Measurements from ENCODE around the gene CIC. TPM values are rescaled to one million over a fixed set of nuclear protein-coding genes. Genes with fewer than 3 reads are reported as not detected.

CIC gene
- total RNA-seq, 2 experiments from 2014 or later: 114 to 119 TPM

- Mint-ChIP-seq H3K4me1 (ENCODE audit: low read depth) (peaks cover 41% of the 10 kb centered on the region), H3K27me3 (no peaks in the 10 kb centered on the region), H3K9me3 (no peaks in the 10 kb centered on the region), H3K27ac (peak overlapping the region; percentile 57), H3K36me3 (ENCODE audit: low read depth) (peaks cover 25% of the 10 kb centered on the region), H3K4me3 (peak overlapping the region; percentile 11)
- H3K4me3 ChIP-seq (ENCODE audit: low read length): no peak overlapping the region
- peaks cover 35% of the 10 kb centered on the region for H3K36me3 ChIP-seq (ENCODE audit: insufficient read depth, low read length)
- ATAC-seq (ENCODE audit: poor library complexity) (no peak), DNase-seq (peak in 2 of 14 experiments; percentile 2 to 34)
- H3K27ac ChIP-seq (ENCODE audit: low read depth in 1 of 2, low read length in 2 of 2): no peak overlapping the region
- CTCF ChIA-PET: no interaction called here
- H3K9me3 ChIP-seq (ENCODE audit: control insufficient read depth in 1 of 2, insufficient read depth in 1 of 2, low read length in 2 of 2): no peaks in the 10 kb centered on the region
- no peaks in the 10 kb centered on the region for H3K27me3 ChIP-seq (ENCODE audit: control insufficient read depth in 1 of 2, insufficient read depth in 2 of 2, low read length in 2 of 2)
- intact Hi-C loops (cut with DNase I, micrococcal nuclease): no loop called here
- POLR2A ChIA-PET: no interaction called here
- peaks cover 78% of the 10 kb centered on the region for H3K4me1 ChIP-seq (ENCODE audit: insufficient read depth, low read length)
- TF ChIP-seq, protein P1, sequence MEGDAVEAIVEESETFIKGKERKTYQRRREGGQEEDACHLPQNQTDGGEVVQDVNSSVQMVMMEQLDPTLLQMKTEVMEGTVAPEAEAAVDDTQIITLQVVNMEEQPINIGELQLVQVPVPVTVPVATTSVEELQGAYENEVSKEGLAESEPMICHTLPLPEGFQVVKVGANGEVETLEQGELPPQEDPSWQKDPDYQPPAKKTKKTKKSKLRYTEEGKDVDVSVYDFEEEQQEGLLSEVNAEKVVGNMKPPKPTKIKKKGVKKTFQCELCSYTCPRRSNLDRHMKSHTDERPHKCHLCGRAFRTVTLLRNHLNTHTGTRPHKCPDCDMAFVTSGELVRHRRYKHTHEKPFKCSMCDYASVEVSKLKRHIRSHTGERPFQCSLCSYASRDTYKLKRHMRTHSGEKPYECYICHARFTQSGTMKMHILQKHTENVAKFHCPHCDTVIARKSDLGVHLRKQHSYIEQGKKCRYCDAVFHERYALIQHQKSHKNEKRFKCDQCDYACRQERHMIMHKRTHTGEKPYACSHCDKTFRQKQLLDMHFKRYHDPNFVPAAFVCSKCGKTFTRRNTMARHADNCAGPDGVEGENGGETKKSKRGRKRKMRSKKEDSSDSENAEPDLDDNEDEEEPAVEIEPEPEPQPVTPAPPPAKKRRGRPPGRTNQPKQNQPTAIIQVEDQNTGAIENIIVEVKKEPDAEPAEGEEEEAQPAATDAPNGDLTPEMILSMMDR (IDR thresholded peaks at IDR 0.05): no peak
These were observed 7.2 kb downstream of the CIC start for GRCh38 chr19:42276284-42276683.

- POLR2A ChIA-PET: no interaction called here
- Mint-ChIP-seq H3K4me3 (no peak overlapping the region), H3K27ac (peak overlapping the region; percentile 57)
These were observed 7.8 kb downstream of the CIC start for GRCh38 chr19:42276821-42277220.

GRCh38 chr19:42277821-42278451, 8.9 kb downstream of the CIC start:
- no peak for ATAC-seq (ENCODE audit: poor library complexity)
- CTCF ChIA-PET: no interaction called here
- H3K27me3 Mint-ChIP-seq: no peaks in the 10 kb centered on the region
- H3K36me3 Mint-ChIP-seq (ENCODE audit: low read depth): peaks cover 21% of the 10 kb centered on the region
- Histone ChIP-seq H3K27ac (ENCODE audit: low read depth in 1 of 2, low read length in 2 of 2) (no peak overlapping the region), H3K4me3 (ENCODE audit: low read length) (no peak overlapping the region), H3K27me3 (ENCODE audit: control insufficient read depth in 1 of 2, insufficient read depth in 2 of 2, low read length in 2 of 2) (no peaks in the 10 kb centered on the region), H3K9me3 (ENCODE audit: control insufficient read depth in 1 of 2, insufficient read depth in 1 of 2, low read length in 2 of 2) (no peaks in the 10 kb centered on the region), H3K4me1 (ENCODE audit: insufficient read depth, low read length) (peaks cover 85% of the 10 kb centered on the region), H3K36me3 (ENCODE audit: insufficient read depth, low read length) (peaks cover 21% of the 10 kb centered on the region)
- POLR2A ChIA-PET: interaction anchor here (2.5 to 4.5 kb wide), 2 partner anchors 8 to 34 kb away, joined by 44 to 53 read pairs; partner anchors contain the start of genes CIC and GSK3A
- intact Hi-C loops (cut with DNase I, micrococcal nuclease): loop anchor here in 1 of 2 experiments (2.0 kb wide), 1 partner anchor 33 kb away; no protein-coding TSS in a partner anchor
- H3K27ac Mint-ChIP-seq: peak overlapping the region; percentile 84
- DNase-seq: peak in 2 of 14 experiments; percentile 1 to 23
- H3K4me1 Mint-ChIP-seq (ENCODE audit: low read depth): peaks cover 52% of the 10 kb centered on the region
- no peaks in the 10 kb centered on the region for H3K9me3 Mint-ChIP-seq
- H3K4me3 Mint-ChIP-seq: no peak overlapping the region
- TF ChIP-seq, protein P1 (IDR thresholded peaks at IDR 0.05): no peak

More at GRCh38 chr19:42276821-42277220, 7.8 kb downstream of the CIC start:
- peaks cover 31% of the 10 kb centered on the region for H3K36me3 ChIP-seq (ENCODE audit: insufficient read depth, low read length)
- TF ChIP-seq, protein P1 (IDR thresholded peaks at IDR 0.05): no peak
- H3K9me3 Mint-ChIP-seq: no peaks in the 10 kb centered on the region
- no peaks in the 10 kb centered on the region for H3K27me3 ChIP-seq (ENCODE audit: control insufficient read depth in 1 of 2, insufficient read depth in 2 of 2, low read length in 2 of 2)
- H3K9me3 ChIP-seq (ENCODE audit: control insufficient read depth in 1 of 2, insufficient read depth in 1 of 2, low read length in 2 of 2): no peaks in the 10 kb centered on the region
- peak in 2 of 14 experiments; percentile 11 to 15 for DNase-seq
- H3K27ac ChIP-seq (ENCODE audit: low read depth in 1 of 2, low read length in 2 of 2): no peak overlapping the region
- H3K4me1 Mint-ChIP-seq (ENCODE audit: low read depth): peaks cover 44% of the 10 kb centered on the region
- intact Hi-C loops (cut with DNase I, micrococcal nuclease): no loop called here
- H3K4me3 ChIP-seq (ENCODE audit: low read length): no peak overlapping the region
- CTCF ChIA-PET: no interaction called here
- no peaks in the 10 kb centered on the region for H3K27me3 Mint-ChIP-seq
- peaks cover 78% of the 10 kb centered on the region for H3K4me1 ChIP-seq (ENCODE audit: insufficient read depth, low read length)
- no peak for ATAC-seq (ENCODE audit: poor library complexity)
- peaks cover 21% of the 10 kb centered on the region for H3K36me3 Mint-ChIP-seq (ENCODE audit: low read depth)

Measured in CD4-positive, alpha-beta T cell (primary cell).